ENCODE data around the gene PDPN.

GRCh38 chr1:13588946-13589796, 5.5 kb downstream of the PDPN start:
- TF ChIP-seq CTCF (IDR thresholded peaks at IDR 0.05; ENCODE audit: low read depth, low read length, poor library complexity, severe bottlenecking) (no peak), EZH2phosphoT487 (IDR thresholded peaks at IDR 0.05; ENCODE audit: borderline replicate concordance, low read length) (no peak)

All from DOHH2 (cell line).